GM12865 (cell line): ENCODE data around the gene CTSZ.

Experiments used
- DNase-seq: peaks from one replicate; pipeline ENCODE4 v3.0.0; 2010; ENCODE audit warnings: low read depth
- H3K4me3 ChIP-seq: 2 replicates; pipeline ENCODE4 v1.5.1; 2011; ENCODE audit warnings: mild to moderate bottlenecking, low read depth, low read length, control low read depth
- CTCF ChIP-seq: IDR thresholded peaks from 2 replicates; pipeline ENCODE4 v1.5.1; 2011; ENCODE audit warnings: low read length, control low read depth, low read depth, inconsistent platforms; ENCODE audit not compliant: insufficient read depth; ENCODE audit errors: missing control alignments

CTSZ gene

GRCh38 chr20:59032023-59032712 is 25.1 kb upstream of the CTSZ start, which contains the start of gene ATP5F1E:
Gene ATP5F1E (minus strand): TSS chr20:59032335. CDS start chr20:59032251, 84 bp downstream.
- peak within 1 kb of the TSS; percentile 85 for H3K4me3 ChIP-seq
- DNase-seq, result peak; percentile 98
- TF ChIP-seq CTCF, result no peak

GRCh38 chr20:59031564-59032022 is 24.5 kb upstream of the CTSZ start:
- no peak for TF ChIP-seq CTCF
- H3K4me3 ChIP-seq, result peak overlapping the region; percentile 85
- DNase-seq, result peak; percentile 52

GRCh38 chr20:59030911-59031563 is 24.0 kb upstream of the CTSZ start:
- TF ChIP-seq CTCF, result no peak
- H3K4me3 ChIP-seq, result peak overlapping the region; percentile 85
- DNase-seq, result no peak

GRCh38 chr20:59028812-59029211 is 21.8 kb upstream of the CTSZ start:
- H3K4me3 ChIP-seq, result peak overlapping the region; percentile 24; the same call in 1 of the 2 replicates

GRCh38 chr20:59027741-59028320 is 20.8 kb upstream of the CTSZ start:
- DNase-seq, result no peak
- TF ChIP-seq CTCF, result no peak
- H3K4me3 ChIP-seq, result no peak overlapping the region

More at GRCh38 chr20:59028812-59029211, 21.8 kb upstream of the CTSZ start:
- TF ChIP-seq CTCF, result no peak
- DNase-seq, result no peak

- DNase-seq, result no peak
- no peak overlapping the region for H3K4me3 ChIP-seq
- no peak for TF ChIP-seq CTCF
Measured at GRCh38 chr20:59026904-59027740, 20.1 kb upstream of the CTSZ start.
